SK-N-SH treated with all-trans-retinoic acid at 6 μM for 48 hours (cell line): Measurements from ENCODE around the gene GPS2.

ENCODE experiments used
- ATAC-seq: fragments of 200-7000 bp; cut with Tn5 transposase; 3 replicates; pipeline ENCODE4 v1.9.1; 2020; ENCODE audit warnings: mild to moderate bottlenecking, moderate library complexity
- BACH2 ChIP-seq: fragments of 250-450 bp; sonication (Bioruptor Pico); IDR thresholded peaks from 2 replicates; pipeline ENCODE4 v1.9.0; 2021; ENCODE audit warnings: mild to moderate bottlenecking, borderline replicate concordance
- CREB5 ChIP-seq: fragments of 250-450 bp; sonication (Bioruptor Pico); IDR thresholded peaks from 2 replicates; pipeline ENCODE4 v1.5.1; 2020; ENCODE audit warnings: low read depth, mild to moderate bottlenecking, moderate library complexity
- CSDC2 ChIP-seq: fragments of 250-450 bp; sonication (Bioruptor Pico); IDR thresholded peaks from 2 replicates; pipeline ENCODE4 v1.5.0; 2020; ENCODE audit warnings: mild to moderate bottlenecking, moderate library complexity
- CSRNP3 ChIP-seq: fragments of 250-450 bp; sonication (Bioruptor Pico); IDR thresholded peaks from 2 replicates; pipeline ENCODE4 v1.5.1; 2021; ENCODE audit warnings: mild to moderate bottlenecking, moderate library complexity
- ESRRG ChIP-seq: fragments of 250-450 bp; sonication (Bioruptor Pico); IDR thresholded peaks from 2 replicates; pipeline ENCODE4 v1.6.1; 2021; ENCODE audit warnings: mild to moderate bottlenecking
- OSR1 ChIP-seq: fragments of 250-450 bp; sonication (Bioruptor Pico); IDR thresholded peaks from 2 replicates; pipeline ENCODE4 v1.8.0; 2022; ENCODE audit warnings: moderate library complexity, mild to moderate bottlenecking, inconsistent platforms
- PATZ1 ChIP-seq: fragments of 250-450 bp; sonication (Bioruptor Pico); IDR thresholded peaks from 2 replicates; pipeline ENCODE4 v1.8.0; 2020; ENCODE audit warnings: mild to moderate bottlenecking, moderate library complexity, borderline replicate concordance
- POU6F1 ChIP-seq: fragments of 250-450 bp; sonication (Bioruptor Pico); IDR thresholded peaks from 2 replicates; pipeline ENCODE4 v1.8.0; 2021; ENCODE audit warnings: low read depth, mild to moderate bottlenecking, moderate library complexity, borderline replicate concordance
- TCF4 ChIP-seq: fragments of 250-450 bp; sonication (Bioruptor Pico); IDR thresholded peaks from 2 replicates; pipeline ENCODE4 v1.8.0; 2021; ENCODE audit warnings: mild to moderate bottlenecking, moderate library complexity, borderline replicate concordance
- TSHZ2 ChIP-seq: fragments of 250-450 bp; sonication (Bioruptor Pico); IDR thresholded peaks from 2 replicates; pipeline ENCODE4 v1.5.0; 2020; ENCODE audit warnings: mild to moderate bottlenecking, moderate library complexity
- ZC3H10 ChIP-seq: fragments of 250-450 bp; sonication (Bioruptor Pico); IDR thresholded peaks from 2 replicates; pipeline ENCODE4 v1.5.1; 2021; ENCODE audit warnings: mild to moderate bottlenecking, moderate library complexity
- ZFP3 ChIP-seq: fragments of 250-450 bp; sonication (Bioruptor Pico); IDR thresholded peaks from 2 replicates; pipeline ENCODE4 v1.5.0; 2020; ENCODE audit warnings: mild to moderate bottlenecking, moderate library complexity
- ZFP30 ChIP-seq: fragments of 450-650 bp; formaldehyde crosslinking; IDR thresholded peaks from 2 replicates; pipeline ENCODE4 v1.5.0; 2022; ENCODE audit warnings: mild to moderate bottlenecking, moderate library complexity
- ZNF70 ChIP-seq: fragments of 450-650 bp; formaldehyde crosslinking; IDR thresholded peaks from 2 replicates; pipeline ENCODE4 v1.5.0; 2020; ENCODE audit warnings: mild to moderate bottlenecking, moderate library complexity
- ZNF8 ChIP-seq: fragments of 450-650 bp; formaldehyde crosslinking; IDR thresholded peaks from 2 replicates; pipeline ENCODE4 v1.5.0; 2020; ENCODE audit warnings: mild to moderate bottlenecking, moderate library complexity

Gene GPS2

GRCh38 chr17:7343250-7343649, 28.1 kb upstream of the GPS2 start:
- no peak for ATAC-seq
- TF ChIP-seq CREB5 (CRISPR knock-in tag): no peak
- TF ChIP-seq CSDC2 (CRISPR knock-in tag): no peak
- TF ChIP-seq ESRRG (CRISPR knock-in tag): no peak
- no peak for TF ChIP-seq ZC3H10 (CRISPR knock-in tag)
- TF ChIP-seq ZFP3 (CRISPR knock-in tag): no peak
- no peak for TF ChIP-seq TSHZ2 (CRISPR knock-in tag)
- no peak for TF ChIP-seq ZNF8 (CRISPR knock-in tag)
- TF ChIP-seq POU6F1: no peak
- TF ChIP-seq ZFP30: no peak
- TF ChIP-seq TCF4 (CRISPR knock-in tag): no peak
- no peak for TF ChIP-seq CSRNP3
- no peak for TF ChIP-seq ZNF70 (CRISPR knock-in tag)
- no peak for TF ChIP-seq BACH2 (CRISPR knock-in tag)
- no peak for TF ChIP-seq PATZ1
- TF ChIP-seq OSR1 (CRISPR knock-in tag): no peak
- TF ChIP-seq, all 23 proteins: peak for 0

GRCh38 chr17:7341842-7342241, 26.7 kb upstream of the GPS2 start:
- no peak for ATAC-seq
- TF ChIP-seq TCF4 (CRISPR knock-in tag) (no peak), ZFP3 (CRISPR knock-in tag) (no peak), ZNF8 (CRISPR knock-in tag) (no peak), POU6F1 (no peak), CSRNP3 (no peak), ZNF70 (CRISPR knock-in tag) (no peak), PATZ1 (no peak), TSHZ2 (CRISPR knock-in tag) (no peak), CSDC2 (CRISPR knock-in tag) (no peak)
